Measurements from ENCODE around the gene RFX4. TPM values are rescaled to one million over a fixed set of nuclear protein-coding genes. Genes with fewer than 3 reads are reported as not detected.

The RFX4 gene
- total and polyA plus RNA-seq, 2 of the 8 experiments (the other 6 are each of a cell fraction or from before 2014, with no cell fraction given) = 0.06 TPM; not detected in 1

- TF ChIP-seq BRCA1 (IDR thresholded peaks at IDR 0.05; ENCODE audit: low read depth, low read length) (no peak), FOSL1 (IDR thresholded peaks at IDR 0.05; ENCODE audit: insufficient read depth, low read depth, low read length) (no peak), CBX8 (IDR thresholded peaks at IDR 0.05; ENCODE audit: borderline replicate concordance, low read depth, low read length) (no peak), POLR2A (IDR thresholded peaks at IDR 0.05; ENCODE audit: control extremely low read depth in 1 of 2, low read depth in 2 of 2, low read length in 2 of 2) (no peak), KDM1A (IDR thresholded peaks at IDR 0.05; ENCODE audit: borderline replicate concordance, low read length) (no peak), SUZ12 (IDR thresholded peaks at IDR 0.05; ENCODE audit: low read length) (no peak), HDAC6 (IDR thresholded peaks at IDR 0.05; ENCODE audit: low read depth, low read length) (no peak), YY1 (IDR thresholded peaks at IDR 0.05; ENCODE audit: low read depth, low read length) (no peak), BACH1 (IDR thresholded peaks at IDR 0.05; ENCODE audit: low read length) (no peak)
Measured at GRCh38 chr12:106767206-106767605, 184.4 kb downstream of the RFX4 start (continued).
